ENCODE results near the gene LFNG.

GRCh38 chr7:2474813-2475677, 44.5 kb upstream of the LFNG start:
- TF ChIP-seq POLR2A (IDR thresholded peaks at IDR 0.05) = no peak
- no peak for TF ChIP-seq EP300 (IDR thresholded peaks at IDR 0.05)
- TF ChIP-seq CTCF (IDR thresholded peaks at IDR 0.05) = no peak
